DND-41 (cell line): ENCODE results near the gene PTH2.

ENCODE experiments used
- CTCF ChIP-seq: IDR thresholded peaks from 2 replicates; pipeline ENCODE4 v1.5.1; 2012; ENCODE audit warnings: borderline replicate concordance, low read length, moderate library complexity, mild to moderate bottlenecking; ENCODE audit not compliant: poor library complexity, severe bottlenecking; ENCODE audit errors: extremely low read depth
- EZH2 ChIP-seq: IDR thresholded peaks from 3 replicates; pipeline ENCODE4 v1.6.1; 2012; ENCODE audit warnings: borderline replicate concordance, low read depth, mild to moderate bottlenecking, moderate library complexity, low read length, inconsistent platforms; ENCODE audit not compliant: severe bottlenecking

GRCh38 chr19:49441210-49441959, 18.1 kb upstream of the PTH2 start, which contains the start of gene SLC17A7:
- TF ChIP-seq CTCF (no peak), EZH2 (no peak)
